IMR-90 (cell line): ENCODE data around the gene PCYT2. TPM values are rescaled to one million over a fixed set of nuclear protein-coding genes. Genes with fewer than 3 reads are reported as not detected.

Experiments used
- ATAC-seq: fragments of 200-7000 bp; cut with Tn5 transposase; 2 replicates; pipeline ENCODE4 v1.9.1; 2020; ENCODE audit warnings: low read depth, mild to moderate bottlenecking, moderate library complexity
- BruUV-seq: library from RNA; stranded (reverse); fragments of 400-500 nt; replicated peaks from 2 replicates; lab custom pipeline; 2021; lab: Mats Ljungman, UMichigan
- CTCF ChIA-PET: fragments of 300-600 bp; formaldehyde crosslinking; extraction: SDS; loops from one replicate; lab custom pipeline; 2021; ENCODE audit warnings: antibody characterized with exemption; lab: Yijun Ruan, JAX
- POLR2A ChIA-PET: fragments of 300-600 bp; sonication (Branson Sonifier 250); formaldehyde crosslinking; loops from one replicate; lab custom pipeline; 2022; ENCODE audit warnings: antibody characterized with exemption; ENCODE audit not compliant: unreplicated experiment; lab: Charles Lee
- DNase-seq: peaks from one replicate; pipeline ENCODE4 v3.0.0; 2013
- H2AFZ ChIP-seq: replicated peaks from 2 replicates; pipeline ENCODE3; 2013; ENCODE audit warnings: low read length, mild to moderate bottlenecking; ENCODE audit not compliant: poor library complexity
- H2AK5ac ChIP-seq: 2 replicates; pipeline ENCODE4 v1.6.1; 2013; ENCODE audit warnings: low read depth, low read length, inconsistent platforms
- H2AK9ac ChIP-seq: replicated peaks from 2 replicates; pipeline ENCODE3; 2013; ENCODE audit warnings: mild to moderate bottlenecking, low read depth, low read length, moderate library complexity; ENCODE audit not compliant: poor library complexity
- H2BK120ac ChIP-seq: 2 replicates; pipeline ENCODE4 v1.6.1; 2013; ENCODE audit warnings: low read depth, low read length, inconsistent platforms
- H2BK15ac ChIP-seq: 3 replicates; pipeline ENCODE4 v1.6.1; 2013; ENCODE audit warnings: low read depth, low read length, inconsistent platforms
- H2BK20ac ChIP-seq: 2 replicates; pipeline ENCODE4 v1.6.1; 2013; ENCODE audit warnings: low read depth, mild to moderate bottlenecking, inconsistent platforms, low read length, moderate library complexity
- H2BK5ac ChIP-seq: 2 replicates; pipeline ENCODE4 v1.6.1; 2013; ENCODE audit warnings: mild to moderate bottlenecking, low read depth, low read length, inconsistent platforms; ENCODE audit not compliant: poor library complexity, severe bottlenecking
- H3K14ac ChIP-seq: replicated peaks from 2 replicates; pipeline ENCODE4 v1.6.1; 2013; ENCODE audit warnings: low read depth, low read length, inconsistent platforms
- H3K18ac ChIP-seq: 2 replicates; pipeline ENCODE4 v1.6.1; 2013; ENCODE audit warnings: low read depth, low read length, control low read depth
- H3K23ac ChIP-seq: 2 replicates; pipeline ENCODE4 v1.6.1; 2013; ENCODE audit warnings: low read depth, low read length, inconsistent platforms
- H3K27ac ChIP-seq: 2 replicates; pipeline ENCODE4 v1.5.1; 2013; ENCODE audit warnings: mild to moderate bottlenecking, control low read depth, low read length; ENCODE audit not compliant: insufficient read depth
- H3K27me3 ChIP-seq: 2 replicates; pipeline ENCODE4 v1.6.1; 2013; ENCODE audit warnings: low read length; ENCODE audit not compliant: control insufficient read depth, insufficient read depth
- H3K36me3 ChIP-seq: 2 replicates; pipeline ENCODE4 v1.6.1; 2013; ENCODE audit warnings: low read length, mixed read lengths; ENCODE audit not compliant: control insufficient read depth, insufficient read depth
- H3K4ac ChIP-seq: 2 replicates; pipeline ENCODE4 v1.6.1; 2013; ENCODE audit warnings: low read depth, low read length, inconsistent platforms
- H3K4me1 ChIP-seq: 2 replicates; pipeline ENCODE4 v1.6.1; 2013; ENCODE audit warnings: low read length, mixed read lengths; ENCODE audit not compliant: control insufficient read depth, insufficient read depth
- H3K4me2 ChIP-seq: 2 replicates; pipeline ENCODE4 v1.6.1; 2013; ENCODE audit warnings: low read depth, mild to moderate bottlenecking, control low read depth, low read length, moderate library complexity
- H3K4me3 ChIP-seq: 2 replicates; pipeline ENCODE4 v1.5.1; 2013; ENCODE audit warnings: low read depth, mild to moderate bottlenecking, control low read depth, low read length, moderate library complexity; ENCODE audit not compliant: insufficient read depth
- H3K56ac ChIP-seq: 2 replicates; pipeline ENCODE4 v1.6.1; 2013; ENCODE audit warnings: low read length, inconsistent platforms; ENCODE audit not compliant: insufficient read depth; ENCODE audit errors: extremely low read depth
- H3K79me1 ChIP-seq, 2 experiments: 2 replicates each; pipeline ENCODE4 v1.6.1; 2013; ENCODE audit warnings: low read length in 2 of 2, inconsistent platforms in 1 of 2, low read depth in 1 of 2
- H3K9ac ChIP-seq: 2 replicates; pipeline ENCODE4 v1.6.1; 2013; ENCODE audit warnings: low read depth, low read length, control low read depth
- H3K9me1 ChIP-seq: 2 replicates; pipeline ENCODE4 v1.6.1; 2013; ENCODE audit warnings: low read length, inconsistent platforms; ENCODE audit not compliant: insufficient read depth
- H3K9me3 ChIP-seq: 2 replicates; pipeline ENCODE4 v1.6.1; 2013; ENCODE audit warnings: low read length; ENCODE audit not compliant: control insufficient read depth, insufficient read depth
- H4K20me1 ChIP-seq: 2 replicates; pipeline ENCODE4 v1.6.1; 2013; ENCODE audit warnings: low read length, inconsistent platforms; ENCODE audit not compliant: insufficient read depth
- H4K5ac ChIP-seq: 2 replicates; pipeline ENCODE4 v1.6.1; 2013; ENCODE audit warnings: mild to moderate bottlenecking, low read depth, low read length, control low read depth
- H4K8ac ChIP-seq, 2 experiments: 2 replicates each; pipeline ENCODE4 v1.6.1; 2013; ENCODE audit warnings: low read depth in 2 of 2, low read length in 2 of 2, control low read depth in 1 of 2, inconsistent platforms in 1 of 2
- H4K91ac ChIP-seq: 2 replicates; pipeline ENCODE4 v1.6.1; 2013; ENCODE audit warnings: low read depth, low read length, inconsistent platforms; ENCODE audit not compliant: insufficient read depth
- MAFK ChIP-seq: IDR thresholded peaks from 2 replicates; pipeline ENCODE4 v1.6.1; 2012; ENCODE audit warnings: low read depth, low read length, improper control_type of control experiment
- MXI1 ChIP-seq: IDR thresholded peaks from 2 replicates; pipeline ENCODE4 v1.6.1; 2012; ENCODE audit warnings: low read depth, mild to moderate bottlenecking, low read length, moderate library complexity, borderline replicate concordance
- NFE2L2 ChIP-seq: fragments of 150-350 bp; IDR thresholded peaks from 2 replicates; pipeline ENCODE4 v1.6.1; 2016; ENCODE audit warnings: low read depth, mild to moderate bottlenecking, low read length
- SMC3 ChIP-seq: fragments of 150-350 bp; IDR thresholded peaks from 2 replicates; pipeline ENCODE4 v1.6.1; 2016; ENCODE audit warnings: low read depth, mild to moderate bottlenecking, antibody characterized with exemption, low read length, moderate library complexity
- WGBS, 2 experiments: methylation state at CpG; one replicate each; pipeline versions ENCODE4 v1.1.5 to v1.1.7; 2013; ENCODE audit warnings: missing lambda C conversion rate in 2 of 2; ENCODE audit not compliant: insufficient read length in 1 of 2; ENCODE audit errors: extremely low coverage in 2 of 2; 5-methylcytosine and 5-hydroxymethylcytosine counted together
- dilution Hi-C: fragments of 300-500 bp; cut with HindIII; formaldehyde crosslinking; loops from one replicate; pipeline ENCODE4 v1.14.3; 2018; ENCODE audit warnings: low sequenced_read_pairs; ENCODE audit not compliant: unreplicated experiment
- in situ Hi-C: fragments of 300-500 bp; cut with MboI; formaldehyde crosslinking; loops from 3 replicates; pipeline ENCODE4 v1.14.3; 2019; ENCODE audit warnings: low sequenced_read_pairs, inconsistent platforms, mixed read lengths
- intact Hi-C: fragments of 100-400 bp; cut with micrococcal nuclease; formaldehyde crosslinking; loops from 2 replicates; pipeline ENCODE4 v1.10.0; 2022
- polyA plus RNA-seq, 3 experiments: library from polyadenylated mRNA; depleted of rRNA; stranded (reverse); fragments of >200 nt; gene quantifications; 2 replicates each; pipeline ENCODE4 v1.2.3, GENCODE V29; 2012; ENCODE audit warnings: low replicate concordance in 1 of 3
- total RNA-seq: library from RNA; depleted of rRNA; stranded (reverse); fragments of >200 nt; gene quantifications from 2 replicates; pipeline ENCODE4 v1.2.3, GENCODE V29; 2012

The PCYT2 gene
- total and polyA plus RNA-seq, 2 of the 4 experiments (the other 2 are of a cell fraction), result 37.3 to 38.5 TPM

GRCh38 chr17:81901167-81902022, 9.8 kb downstream of the PCYT2 start:
- Histone ChIP-seq H4K20me1 (peaks cover 26% of the 10 kb centered on the region), H4K8ac (no peak overlapping the region), H2BK20ac (no peak overlapping the region), H3K4me2 (peak overlapping the region; percentile 45), H4K91ac (no peak overlapping the region), H3K9ac (no peak overlapping the region), H3K27me3 (no peaks in the 10 kb centered on the region), H2AK5ac (no peak overlapping the region), H3K4me1 (peaks cover 14% of the 10 kb centered on the region), H3K36me3 (peaks cover 27% of the 10 kb centered on the region), H2BK120ac (no peak overlapping the region), H3K14ac (no peak overlapping the region), H3K23ac (peak overlapping the region; percentile 42; the same call in 1 of the 2 replicates), H3K9me3 (no peaks in the 10 kb centered on the region), H3K4me3 (peak overlapping the region; percentile 51; the same call in 1 of the 2 replicates), H3K18ac (no peak overlapping the region), H3K27ac (no peak overlapping the region), H3K4ac (peak overlapping the region; percentile 24; the same call in 1 of the 2 replicates), H2AFZ (peak overlapping the region; percentile 84), H2AK9ac (no peak overlapping the region), H2BK5ac (no peak overlapping the region), H3K56ac (no peak overlapping the region), H4K5ac (no peak overlapping the region), H2BK15ac (no peak overlapping the region), H3K79me1 (peaks cover 2 to 35% of the 10 kb centered on the region in 2 experiments; a peak in 3 of 4 replicates), H3K9me1 (peaks cover 13% of the 10 kb centered on the region; the same call in 1 of the 2 replicates)
- BruUV-seq, result no TSS peak
- ATAC-seq, result peak; percentile 18
- in situ Hi-C loops, result no loop called here
- WGBS, 2 experiments, result 95% methylated on average over 4 of the region's 21 CpGs; no CpG with 5 or more reads in 1 of the 2 experiments
- CTCF ChIA-PET, result no interaction called here
- no peak for DNase-seq
- intact Hi-C loops, result no loop called here
- dilution Hi-C loops, result no loop called here
- TF ChIP-seq MAFK (no peak), MXI1 (no peak), SMC3 (no peak), NFE2L2 (no peak)
- POLR2A ChIA-PET, result interaction anchor here (0.9 kb wide), 1 partner anchor 14 kb away, joined by 3 read pairs; no protein-coding TSS in a partner anchor
